GM21825 (cell line): ENCODE results near the gene FOXA3.

Experiments used
- ATAC-seq: cut with Tn5 transposase; IDR thresholded peaks from one replicate; pipeline ENCODE4 v1.9.1; 2021; ENCODE audit warnings: mild to moderate bottlenecking, moderate library complexity; ENCODE audit not compliant: unreplicated experiment

FOXA3 gene

DNA sequence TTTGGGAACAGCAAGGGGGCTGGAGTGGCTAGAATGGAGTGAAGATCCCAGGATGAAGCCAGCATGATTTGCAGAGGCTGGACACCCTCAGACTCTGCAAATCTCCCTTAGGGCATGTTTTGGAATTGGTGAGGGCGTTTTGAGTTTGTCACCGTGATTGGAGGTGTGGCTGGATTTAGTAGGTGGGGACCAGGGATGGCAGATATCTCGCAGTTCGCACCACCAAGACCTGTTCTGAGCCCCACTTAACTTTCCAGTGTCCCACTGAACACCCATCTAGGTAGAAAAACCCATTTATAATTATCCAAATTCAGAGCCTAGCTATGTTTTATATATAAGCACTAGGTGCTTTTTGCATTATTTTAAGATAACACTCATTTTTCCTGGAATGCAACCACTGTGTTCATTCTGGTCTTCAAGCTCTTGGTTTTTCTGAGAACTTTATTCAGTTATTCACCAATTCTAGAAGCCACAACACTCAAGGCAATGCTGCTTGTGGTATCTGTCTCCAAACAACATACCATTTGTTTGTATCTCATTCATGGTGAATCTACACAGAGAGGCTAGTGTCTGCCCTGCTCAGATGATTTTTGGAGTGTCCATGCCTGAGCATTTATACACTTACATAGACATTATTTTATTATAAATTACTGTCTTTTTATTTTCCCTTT, 53.4 kb downstream of the FOXA3 start:
- ATAC-seq: no peak

DNA sequence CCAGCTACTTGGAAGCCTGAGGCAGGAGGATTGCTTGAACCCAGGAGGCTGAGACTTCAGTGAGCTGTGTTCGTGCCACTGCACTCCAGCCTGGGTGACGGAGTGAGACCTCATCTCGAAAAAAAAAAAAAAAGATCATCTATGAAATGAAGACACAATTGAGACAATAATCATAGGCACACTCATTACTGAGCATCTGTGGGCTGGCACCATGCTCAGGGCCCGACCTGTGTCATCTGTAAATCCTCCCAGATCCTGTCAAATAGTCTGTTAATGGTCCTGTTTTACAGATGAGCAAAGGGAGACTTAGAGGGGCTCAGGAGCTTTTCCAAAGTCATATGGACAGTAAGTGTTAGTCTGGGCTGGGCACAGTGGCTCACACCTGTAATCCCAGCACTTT, 54.6 kb downstream of the FOXA3 start:
- ATAC-seq: no peak

DNA sequence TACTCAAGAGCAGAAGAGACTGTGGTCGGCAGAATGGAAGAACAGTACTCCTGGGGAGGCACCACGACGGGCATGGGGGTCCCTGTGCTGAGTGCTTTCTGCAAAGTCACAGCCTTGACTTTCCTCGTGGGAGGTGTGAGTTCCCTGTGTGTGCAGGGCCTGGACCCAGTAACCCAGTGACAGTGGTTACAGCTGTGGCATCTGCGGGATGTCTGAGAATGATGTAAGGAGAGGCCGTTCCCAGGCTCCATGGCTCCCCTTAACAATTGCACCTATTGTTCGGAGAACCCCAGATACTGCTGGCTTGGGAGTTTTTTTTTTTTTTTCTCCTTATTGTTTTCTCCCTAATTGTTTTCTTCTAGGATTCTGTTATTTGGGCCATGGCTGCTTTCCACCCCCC, 55.6 kb downstream of the FOXA3 start:
- ATAC-seq: no peak

DNA sequence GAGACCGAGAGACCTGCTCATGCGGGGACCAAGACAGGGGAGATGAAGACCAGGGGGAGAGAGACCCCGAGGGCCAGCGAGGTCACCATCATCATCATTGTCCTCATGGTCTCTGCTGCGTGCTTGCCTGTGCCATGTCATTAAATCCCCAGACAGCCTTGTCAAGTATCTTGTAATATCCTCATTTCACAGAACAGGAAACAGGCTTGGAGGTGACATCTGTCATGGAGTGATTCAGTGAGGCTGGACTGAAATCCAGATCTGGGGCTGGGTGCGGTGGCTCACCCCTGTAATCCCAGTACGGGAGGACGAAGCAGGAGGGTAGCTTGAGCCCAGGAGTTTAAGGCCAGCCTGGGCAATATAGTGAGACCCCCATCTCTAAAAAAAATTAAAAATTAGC, 56.3 kb downstream of the FOXA3 start:
- ATAC-seq: no peak

DNA sequence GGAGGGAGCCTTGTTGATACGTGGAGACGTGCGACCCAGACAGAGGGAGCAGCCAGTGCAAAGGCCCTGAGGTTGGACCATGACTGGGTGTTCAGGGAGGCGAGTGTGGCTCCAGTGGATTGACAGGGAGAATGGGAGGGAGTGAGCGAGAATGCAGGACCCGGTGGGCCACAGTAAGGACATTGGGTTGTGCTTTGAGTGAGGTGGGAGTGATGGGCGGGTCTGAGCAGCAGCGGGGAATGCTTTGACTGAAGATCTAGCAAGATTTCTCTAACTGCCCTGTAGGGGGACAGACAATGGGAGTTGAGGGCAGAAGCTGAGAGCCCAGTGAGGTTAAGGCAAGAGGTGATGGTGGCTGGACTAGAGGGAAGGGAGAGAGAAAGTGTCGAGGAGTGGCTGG, 58.2 kb downstream of the FOXA3 start:
- no peak for ATAC-seq
